Left lung (tissue), 10 donors: ENCODE results near the gene PKHD1. TPM values are rescaled to one million over a fixed set of nuclear protein-coding genes. Genes with fewer than 3 reads are reported as not detected.

ENCODE experiments used
- ATAC-seq: fragments of 200-7000 bp; cut with Tn5 transposase; one replicate; pipeline ENCODE4 v1.9.1; 2020; ENCODE audit warnings: moderate library complexity
- DNase-seq, 4 donors: peaks; one replicate each; pipeline ENCODE4 v3.0.0-alpha.2; 2013 to 2020
- H3K27ac ChIP-seq, 2 donors: fragments of 200-600 bp; sonication (generic) in 1 of 2; one replicate each; pipeline versions ENCODE4 v1.5.0 to v1.8.0; 2020 to 2021
- H3K27me3 ChIP-seq, 2 donors: fragments of 200-600 bp; sonication (generic) in 1 of 2; one replicate each; pipeline versions ENCODE4 v1.5.0 to v1.8.0; 2020 to 2021
- H3K36me3 ChIP-seq, 2 donors: fragments of 200-600 bp; sonication (generic) in 1 of 2; one replicate each; pipeline versions ENCODE4 v1.5.0 to v1.8.0; 2020 to 2021
- H3K4me1 ChIP-seq, 2 donors: fragments of 200-600 bp; one replicate each; pipeline ENCODE4 v1.8.0; 2021
- H3K4me3 ChIP-seq, 2 donors: fragments of 200-600 bp; sonication (generic) in 1 of 2; one replicate each; pipeline versions ENCODE4 v1.5.0 to v1.8.0; 2020 to 2021; ENCODE audit warnings: mild to moderate bottlenecking in 1 of 2
- H3K9me3 ChIP-seq, 2 donors: fragments of 200-600 bp; sonication (generic) in 1 of 2; one replicate each; pipeline versions ENCODE4 v1.5.0 to v1.8.0; 2020 to 2021
- CTCF ChIP-seq, 2 donors: fragments of 200-600 bp; sonication (generic) in 1 of 2; IDR thresholded peaks; one replicate each; pipeline versions ENCODE4 v1.5.0 to v1.8.0; 2021; ENCODE audit warnings: antibody characterized with exemption in 2 of 2
- intact Hi-C, 2 donors: fragments of 100-400 bp; cut with DNase I; formaldehyde crosslinking; loops; one replicate each; pipeline versions ENCODE4 v1.11.2 to v1.14.2; 2022
- polyA plus RNA-seq, 6 donors: library from polyadenylated mRNA; unstranded; fragments of 120-200 nt; gene quantifications; one replicate each; pipeline ENCODE4 v1.2.1, GENCODE V29; 2013; ENCODE audit not compliant: insufficient read length in 6 of 6
- total RNA-seq, 2 donors: library from RNA; stranded (reverse); fragmentation: NEBNext Ultra II Directional; extraction: Animal tissue kit (Norgen Biotek cat#: 25700); gene quantifications; one replicate each; pipeline ENCODE4 v1.2.1, GENCODE V29; 2021
- donor health status: DM: no; HTN: yes; CAD: no.
- donor health status: DM: no; HTN: no; CAD: no.

PKHD1 gene
- total and polyA plus RNA-seq, 8 donors = 0.29 to 7.9 (median 6.2) TPM

- H3K4me1 ChIP-seq = no peaks in the 10 kb centered on the region
- no peaks in the 10 kb centered on the region for H3K36me3 ChIP-seq
- DNase-seq (no peak), ATAC-seq (no peak)
- no peak for TF ChIP-seq CTCF (IDR thresholded peaks at IDR 0.05)
- H3K9me3 ChIP-seq = no peaks in the 10 kb centered on the region
- no peak overlapping the region for H3K4me3 ChIP-seq
- no peaks in the 10 kb centered on the region for H3K27me3 ChIP-seq
- intact Hi-C loops = no loop called here
- no peak overlapping the region for H3K27ac ChIP-seq
Measured at GRCh38 chr6:51805517-51805916, 281.9 kb downstream of the PKHD1 start.

GRCh38 chr6:51800603-51801002 lies 286.8 kb downstream of the PKHD1 start:
- ATAC-seq = no peak

GRCh38 chr6:51793393-51793792 lies 294.0 kb downstream of the PKHD1 start:
- Histone ChIP-seq H3K4me3 (no peak overlapping the region), H3K27me3 (no peaks in the 10 kb centered on the region), H3K27ac (no peak overlapping the region), H3K36me3 (no peaks in the 10 kb centered on the region), H3K9me3 (peaks cover 0 to 16% of the 10 kb centered on the region in 2 donors), H3K4me1 (no peaks in the 10 kb centered on the region)
- no peak for ATAC-seq
- no peak for TF ChIP-seq CTCF (IDR thresholded peaks at IDR 0.05)
- DNase-seq = no peak
- intact Hi-C loops = no loop called here

More at GRCh38 chr6:51800603-51801002, 286.8 kb downstream of the PKHD1 start:
- Histone ChIP-seq H3K27me3 (no peaks in the 10 kb centered on the region), H3K36me3 (no peaks in the 10 kb centered on the region), H3K9me3 (peaks cover 0 to 11% of the 10 kb centered on the region in 2 donors), H3K4me1 (no peaks in the 10 kb centered on the region), H3K4me3 (no peak overlapping the region), H3K27ac (no peak overlapping the region)
- DNase-seq = no peak
- intact Hi-C loops = no loop called here
- TF ChIP-seq CTCF (IDR thresholded peaks at IDR 0.05) = no peak

GRCh38 chr6:51792273-51793030 lies 295.0 kb downstream of the PKHD1 start:
- Histone ChIP-seq H3K27me3 (no peaks in the 10 kb centered on the region), H3K27ac (no peak overlapping the region), H3K4me1 (no peaks in the 10 kb centered on the region), H3K9me3 (peaks cover 0 to 13% of the 10 kb centered on the region in 2 donors), H3K4me3 (no peak overlapping the region), H3K36me3 (no peaks in the 10 kb centered on the region)
- ATAC-seq = no peak
- DNase-seq = no peak
- TF ChIP-seq CTCF (IDR thresholded peaks at IDR 0.05) = no peak
- intact Hi-C loops = no loop called here

- no peak for TF ChIP-seq CTCF (IDR thresholded peaks at IDR 0.05)
- H3K36me3 ChIP-seq = no peaks in the 10 kb centered on the region
- DNase-seq = no peak
- H3K9me3 ChIP-seq = peaks cover 0 to 8% of the 10 kb centered on the region in 2 donors
- no peak for ATAC-seq
- no peak overlapping the region for H3K27ac ChIP-seq
- intact Hi-C loops = no loop called here
- no peaks in the 10 kb centered on the region for H3K27me3 ChIP-seq
- no peak overlapping the region for H3K4me3 ChIP-seq
- no peaks in the 10 kb centered on the region for H3K4me1 ChIP-seq
Measured at GRCh38 chr6:51790946-51791345, 296.5 kb downstream of the PKHD1 start.
